ENCODE results near the gene S100A9. TPM values are rescaled to one million over a fixed set of nuclear protein-coding genes. Genes with fewer than 3 reads are reported as not detected.

Gene S100A9
- total and polyA plus RNA-seq, 2 experiments from 2014 or later = not detected

DNA sequence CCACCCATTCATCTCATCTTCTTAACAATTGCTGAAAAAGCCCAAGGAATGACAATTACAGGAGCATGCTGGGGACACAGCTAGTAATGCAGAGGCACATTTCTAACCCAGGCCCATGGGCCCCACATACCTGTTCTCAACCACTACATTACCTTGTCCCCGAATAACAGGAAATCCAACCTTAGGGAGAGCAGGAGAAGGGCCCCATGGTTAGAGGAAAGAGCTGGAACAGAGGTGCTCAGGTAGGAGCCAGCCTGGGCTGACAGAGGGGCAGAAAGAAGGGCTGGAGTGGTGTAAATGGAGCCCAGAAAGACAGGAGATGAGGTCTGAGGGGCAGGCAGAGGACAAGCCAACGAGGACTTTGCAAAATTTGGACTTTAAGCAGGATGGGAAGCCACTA, 44.6 kb downstream of the S100A9 start:
- Histone ChIP-seq H2AFZ (no peak overlapping the region), H3K4me1 (ENCODE audit: insufficient read depth) (no peaks in the 10 kb centered on the region), H4K20me1 (replicated peaks; ENCODE audit: insufficient read depth) (no peaks in the 10 kb centered on the region), H3F3A (replicated peaks; ENCODE audit: low read depth) (no peaks in the 10 kb centered on the region), H3K4me3 (no peak overlapping the region), H3K27me3 (ENCODE audit: insufficient read depth) (peaks cover 9% of the 10 kb centered on the region; the same call in 1 of the 2 replicates), H3K36me3 (ENCODE audit: insufficient read depth) (no peaks in the 10 kb centered on the region), H3K27ac (ENCODE audit: low read depth) (no peak overlapping the region), H3K4me2 (no peak overlapping the region), H3K79me2 (replicated peaks; ENCODE audit: insufficient read depth) (no peaks in the 10 kb centered on the region), H3K9me2 (ENCODE audit: insufficient read depth) (0 out of 2 replicates have a peak, but pooled peaks cover 3% of the 10 kb centered on the region)
- Mint-ChIP-seq H3K27me3 (ENCODE audit: insufficient read depth, low read depth, poor library complexity) (peaks cover 21% of the 10 kb centered on the region), H3K36me3 (ENCODE audit: low read depth) (peaks cover 2% of the 10 kb centered on the region), H3K4me3 (no peak overlapping the region), H3K9me3 (peaks cover 7% of the 10 kb centered on the region), H3K4me1 (peaks cover 13% of the 10 kb centered on the region), H3K27ac (no peak overlapping the region)
- TF ChIP-seq, protein P1, sequence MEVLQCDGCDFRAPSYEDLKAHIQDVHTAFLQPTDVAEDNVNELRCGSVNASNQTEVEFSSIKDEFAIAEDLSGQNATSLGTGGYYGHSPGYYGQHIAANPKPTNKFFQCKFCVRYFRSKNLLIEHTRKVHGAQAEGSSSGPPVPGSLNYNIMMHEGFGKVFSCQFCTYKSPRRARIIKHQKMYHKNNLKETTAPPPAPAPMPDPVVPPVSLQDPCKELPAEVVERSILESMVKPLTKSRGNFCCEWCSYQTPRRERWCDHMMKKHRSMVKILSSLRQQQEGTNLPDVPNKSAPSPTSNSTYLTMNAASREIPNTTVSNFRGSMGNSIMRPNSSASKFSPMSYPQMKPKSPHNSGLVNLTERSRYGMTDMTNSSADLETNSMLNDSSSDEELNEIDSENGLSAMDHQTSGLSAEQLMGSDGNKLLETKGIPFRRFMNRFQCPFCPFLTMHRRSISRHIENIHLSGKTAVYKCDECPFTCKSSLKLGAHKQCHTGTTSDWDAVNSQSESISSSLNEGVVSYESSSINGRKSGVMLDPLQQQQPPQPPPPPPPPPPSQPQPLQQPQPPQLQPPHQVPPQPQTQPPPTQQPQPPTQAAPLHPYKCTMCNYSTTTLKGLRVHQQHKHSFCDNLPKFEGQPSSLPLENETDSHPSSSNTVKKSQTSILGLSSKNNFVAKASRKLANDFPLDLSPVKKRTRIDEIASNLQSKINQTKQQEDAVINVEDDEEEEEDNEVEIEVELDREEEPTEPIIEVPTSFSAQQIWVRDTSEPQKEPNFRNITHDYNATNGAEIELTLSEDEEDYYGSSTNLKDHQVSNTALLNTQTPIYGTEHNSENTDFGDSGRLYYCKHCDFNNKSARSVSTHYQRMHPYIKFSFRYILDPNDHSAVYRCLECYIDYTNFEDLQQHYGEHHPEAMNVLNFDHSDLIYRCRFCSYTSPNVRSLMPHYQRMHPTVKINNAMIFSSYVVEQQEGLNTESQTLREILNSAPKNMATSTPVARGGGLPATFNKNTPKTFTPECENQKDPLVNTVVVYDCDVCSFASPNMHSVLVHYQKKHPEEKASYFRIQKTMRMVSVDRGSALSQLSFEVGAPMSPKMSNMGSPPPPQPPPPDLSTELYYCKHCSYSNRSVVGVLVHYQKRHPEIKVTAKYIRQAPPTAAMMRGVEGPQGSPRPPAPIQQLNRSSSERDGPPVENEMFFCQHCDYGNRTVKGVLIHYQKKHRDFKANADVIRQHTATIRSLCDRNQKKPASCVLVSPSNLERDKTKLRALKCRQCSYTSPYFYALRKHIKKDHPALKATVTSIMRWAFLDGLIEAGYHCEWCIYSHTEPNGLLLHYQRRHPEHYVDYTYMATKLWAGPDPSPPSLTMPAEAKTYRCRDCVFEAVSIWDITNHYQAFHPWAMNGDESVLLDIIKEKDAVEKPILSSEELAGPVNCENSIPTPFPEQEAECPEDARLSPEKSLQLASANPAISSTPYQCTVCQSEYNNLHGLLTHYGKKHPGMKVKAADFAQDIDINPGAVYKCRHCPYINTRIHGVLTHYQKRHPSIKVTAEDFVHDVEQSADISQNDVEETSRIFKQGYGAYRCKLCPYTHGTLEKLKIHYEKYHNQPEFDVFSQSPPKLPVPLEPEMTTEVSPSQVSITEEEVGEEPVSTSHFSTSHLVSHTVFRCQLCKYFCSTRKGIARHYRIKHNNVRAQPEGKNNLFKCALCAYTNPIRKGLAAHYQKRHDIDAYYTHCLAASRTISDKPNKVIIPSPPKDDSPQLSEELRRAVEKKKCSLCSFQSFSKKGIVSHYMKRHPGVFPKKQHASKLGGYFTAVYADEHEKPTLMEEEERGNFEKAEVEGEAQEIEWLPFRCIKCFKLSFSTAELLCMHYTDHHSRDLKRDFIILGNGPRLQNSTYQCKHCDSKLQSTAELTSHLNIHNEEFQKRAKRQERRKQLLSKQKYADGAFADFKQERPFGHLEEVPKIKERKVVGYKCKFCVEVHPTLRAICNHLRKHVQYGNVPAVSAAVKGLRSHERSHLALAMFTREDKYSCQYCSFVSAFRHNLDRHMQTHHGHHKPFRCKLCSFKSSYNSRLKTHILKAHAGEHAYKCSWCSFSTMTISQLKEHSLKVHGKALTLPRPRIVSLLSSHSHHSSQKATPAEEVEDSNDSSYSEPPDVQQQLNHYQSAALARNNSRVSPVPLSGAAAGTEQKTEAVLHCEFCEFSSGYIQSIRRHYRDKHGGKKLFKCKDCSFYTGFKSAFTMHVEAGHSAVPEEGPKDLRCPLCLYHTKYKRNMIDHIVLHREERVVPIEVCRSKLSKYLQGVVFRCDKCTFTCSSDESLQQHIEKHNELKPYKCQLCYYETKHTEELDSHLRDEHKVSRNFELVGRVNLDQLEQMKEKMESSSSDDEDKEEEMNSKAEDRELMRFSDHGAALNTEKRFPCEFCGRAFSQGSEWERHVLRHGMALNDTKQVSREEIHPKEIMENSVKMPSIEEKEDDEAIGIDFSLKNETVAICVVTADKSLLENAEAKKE (CRISPR knock-in tag; IDR thresholded peaks at IDR 0.05) = no peak
- TF ChIP-seq EZH2 (IDR thresholded peaks at IDR 0.05; ENCODE audit: low read depth, unreplicated experiment) (no peak), EZH2phosphoT487 (IDR thresholded peaks at IDR 0.05; ENCODE audit: unreplicated experiment) (no peak), NANOG (IDR thresholded peaks at IDR 0.05; ENCODE audit: borderline replicate concordance) (no peak), ZNF114 (CRISPR knock-in tag; IDR thresholded peaks at IDR 0.05) (no peak), STAT1 (IDR thresholded peaks at IDR 0.05; ENCODE audit: unreplicated experiment) (no peak), JUNB (IDR thresholded peaks at IDR 0.05; ENCODE audit: unreplicated experiment) (no peak), ETS1 (IDR thresholded peaks at IDR 0.05) (no peak), POLR2AphosphoS5 (IDR thresholded peaks at IDR 0.05; ENCODE audit: low read depth) (no peak), ZNF331 (CRISPR knock-in tag; IDR thresholded peaks at IDR 0.05; ENCODE audit: low read depth) (no peak), CREB1 (CRISPR knock-in tag; IDR thresholded peaks at IDR 0.05; ENCODE audit: low read depth) (no peak)
- TF ChIP-seq, protein P2, sequence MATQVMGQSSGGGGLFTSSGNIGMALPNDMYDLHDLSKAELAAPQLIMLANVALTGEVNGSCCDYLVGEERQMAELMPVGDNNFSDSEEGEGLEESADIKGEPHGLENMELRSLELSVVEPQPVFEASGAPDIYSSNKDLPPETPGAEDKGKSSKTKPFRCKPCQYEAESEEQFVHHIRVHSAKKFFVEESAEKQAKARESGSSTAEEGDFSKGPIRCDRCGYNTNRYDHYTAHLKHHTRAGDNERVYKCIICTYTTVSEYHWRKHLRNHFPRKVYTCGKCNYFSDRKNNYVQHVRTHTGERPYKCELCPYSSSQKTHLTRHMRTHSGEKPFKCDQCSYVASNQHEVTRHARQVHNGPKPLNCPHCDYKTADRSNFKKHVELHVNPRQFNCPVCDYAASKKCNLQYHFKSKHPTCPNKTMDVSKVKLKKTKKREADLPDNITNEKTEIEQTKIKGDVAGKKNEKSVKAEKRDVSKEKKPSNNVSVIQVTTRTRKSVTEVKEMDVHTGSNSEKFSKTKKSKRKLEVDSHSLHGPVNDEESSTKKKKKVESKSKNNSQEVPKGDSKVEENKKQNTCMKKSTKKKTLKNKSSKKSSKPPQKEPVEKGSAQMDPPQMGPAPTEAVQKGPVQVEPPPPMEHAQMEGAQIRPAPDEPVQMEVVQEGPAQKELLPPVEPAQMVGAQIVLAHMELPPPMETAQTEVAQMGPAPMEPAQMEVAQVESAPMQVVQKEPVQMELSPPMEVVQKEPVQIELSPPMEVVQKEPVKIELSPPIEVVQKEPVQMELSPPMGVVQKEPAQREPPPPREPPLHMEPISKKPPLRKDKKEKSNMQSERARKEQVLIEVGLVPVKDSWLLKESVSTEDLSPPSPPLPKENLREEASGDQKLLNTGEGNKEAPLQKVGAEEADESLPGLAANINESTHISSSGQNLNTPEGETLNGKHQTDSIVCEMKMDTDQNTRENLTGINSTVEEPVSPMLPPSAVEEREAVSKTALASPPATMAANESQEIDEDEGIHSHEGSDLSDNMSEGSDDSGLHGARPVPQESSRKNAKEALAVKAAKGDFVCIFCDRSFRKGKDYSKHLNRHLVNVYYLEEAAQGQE (IDR thresholded peaks at IDR 0.05; ENCODE audit: unreplicated experiment) = no peak
- TF ChIP-seq, protein P3, sequence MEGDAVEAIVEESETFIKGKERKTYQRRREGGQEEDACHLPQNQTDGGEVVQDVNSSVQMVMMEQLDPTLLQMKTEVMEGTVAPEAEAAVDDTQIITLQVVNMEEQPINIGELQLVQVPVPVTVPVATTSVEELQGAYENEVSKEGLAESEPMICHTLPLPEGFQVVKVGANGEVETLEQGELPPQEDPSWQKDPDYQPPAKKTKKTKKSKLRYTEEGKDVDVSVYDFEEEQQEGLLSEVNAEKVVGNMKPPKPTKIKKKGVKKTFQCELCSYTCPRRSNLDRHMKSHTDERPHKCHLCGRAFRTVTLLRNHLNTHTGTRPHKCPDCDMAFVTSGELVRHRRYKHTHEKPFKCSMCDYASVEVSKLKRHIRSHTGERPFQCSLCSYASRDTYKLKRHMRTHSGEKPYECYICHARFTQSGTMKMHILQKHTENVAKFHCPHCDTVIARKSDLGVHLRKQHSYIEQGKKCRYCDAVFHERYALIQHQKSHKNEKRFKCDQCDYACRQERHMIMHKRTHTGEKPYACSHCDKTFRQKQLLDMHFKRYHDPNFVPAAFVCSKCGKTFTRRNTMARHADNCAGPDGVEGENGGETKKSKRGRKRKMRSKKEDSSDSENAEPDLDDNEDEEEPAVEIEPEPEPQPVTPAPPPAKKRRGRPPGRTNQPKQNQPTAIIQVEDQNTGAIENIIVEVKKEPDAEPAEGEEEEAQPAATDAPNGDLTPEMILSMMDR (conservative IDR thresholded peaks at IDR 0.05; ENCODE audit: low read depth in 2 of 2) = no peak
- DNase-seq (ENCODE audit: low spot score) (no peak), ATAC-seq (no peak)
